Endothelial cell (in vitro differentiated cells): ENCODE results near the gene IDH3A. TPM values are rescaled to one million over a fixed set of nuclear protein-coding genes. Genes with fewer than 3 reads are reported as not detected.
A peak's percentile ranks its signal among the peaks of the same experiment; 100 is the strongest.

Experiments used
- DNase-seq: peaks from one replicate; pipeline ENCODE4 v3.0.0; 2021; ENCODE audit warnings: low spot score
- H3K27ac Mint-ChIP-seq: one replicate; pipeline ENCODE4 v1.8.0; 2021; ENCODE audit warnings: mixed read lengths, inconsistent platforms; ENCODE audit not compliant: unreplicated experiment
- H3K27me3 Mint-ChIP-seq: one replicate; pipeline ENCODE4 v1.8.0; 2021; ENCODE audit warnings: mild to moderate bottlenecking, moderate library complexity, mixed read lengths, inconsistent platforms; ENCODE audit not compliant: unreplicated experiment
- H3K36me3 Mint-ChIP-seq: one replicate; pipeline ENCODE4 v1.8.0; 2021; ENCODE audit warnings: mild to moderate bottlenecking, low read depth, mixed read lengths, inconsistent platforms; ENCODE audit not compliant: unreplicated experiment
- H3K4me1 Mint-ChIP-seq: one replicate; pipeline ENCODE4 v1.8.0; 2021; ENCODE audit warnings: mild to moderate bottlenecking, mixed read lengths, inconsistent platforms; ENCODE audit not compliant: unreplicated experiment
- H3K4me3 Mint-ChIP-seq: one replicate; pipeline ENCODE4 v1.8.0; 2021; ENCODE audit warnings: mild to moderate bottlenecking, mixed read lengths, inconsistent platforms; ENCODE audit not compliant: unreplicated experiment
- H3K9me3 Mint-ChIP-seq: one replicate; pipeline ENCODE4 v1.8.0; 2021; ENCODE audit warnings: mixed read lengths, inconsistent platforms; ENCODE audit not compliant: unreplicated experiment
- CTCF ChIP-seq: fragments of 200-600 bp; sonication (generic); IDR thresholded peaks from one replicate; pipeline ENCODE4 v1.5.0; 2021; ENCODE audit warnings: antibody characterized with exemption; ENCODE audit not compliant: unreplicated experiment
- total RNA-seq: library from RNA; stranded (reverse); fragmentation: NEBNext Ultra II Directional; extraction: Animal tissue kit (Norgen Biotek cat#: 25700); gene quantifications from one replicate; pipeline ENCODE4 v1.2.1, GENCODE V29; 2021; ENCODE audit not compliant: unreplicated experiment

The IDH3A gene
- total RNA-seq, 1 donor from 2014 or later: 19.9 TPM

GRCh38 chr15:78201281-78202190, 52.4 kb downstream of the IDH3A start:
- Mint-ChIP-seq H3K9me3 (no peaks in the 10 kb centered on the region), H3K4me3 (no peak overlapping the region), H3K36me3 (no peaks in the 10 kb centered on the region), H3K27ac (peak overlapping the region; percentile 57), H3K27me3 (no peaks in the 10 kb centered on the region), H3K4me1 (peaks cover 24% of the 10 kb centered on the region)
- no peak for DNase-seq
- no peak for TF ChIP-seq CTCF

- H3K27me3 Mint-ChIP-seq: no peaks in the 10 kb centered on the region
- peaks cover 25% of the 10 kb centered on the region for H3K4me1 Mint-ChIP-seq
- H3K9me3 Mint-ChIP-seq: no peaks in the 10 kb centered on the region
- no peak for DNase-seq
- no peak overlapping the region for H3K27ac Mint-ChIP-seq
- no peak overlapping the region for H3K4me3 Mint-ChIP-seq
- no peaks in the 10 kb centered on the region for H3K36me3 Mint-ChIP-seq
- TF ChIP-seq CTCF: no peak
Observed at GRCh38 chr15:78203346-78204225, 54.4 kb downstream of the IDH3A start.

- Mint-ChIP-seq H3K27me3 (no peaks in the 10 kb centered on the region), H3K27ac (no peak overlapping the region), H3K4me3 (no peak overlapping the region), H3K9me3 (no peaks in the 10 kb centered on the region), H3K4me1 (peaks cover 25% of the 10 kb centered on the region), H3K36me3 (no peaks in the 10 kb centered on the region)
- no peak for TF ChIP-seq CTCF
- DNase-seq: no peak
Observed at GRCh38 chr15:78204351-78205309, 55.5 kb downstream of the IDH3A start.

GRCh38 chr15:78205337-78205736, 56.2 kb downstream of the IDH3A start:
- no peaks in the 10 kb centered on the region for H3K27me3 Mint-ChIP-seq
- H3K9me3 Mint-ChIP-seq: no peaks in the 10 kb centered on the region
- no peak for DNase-seq
- TF ChIP-seq CTCF: no peak
- no peak overlapping the region for H3K27ac Mint-ChIP-seq
- H3K36me3 Mint-ChIP-seq: no peaks in the 10 kb centered on the region
- H3K4me3 Mint-ChIP-seq: no peak overlapping the region
- H3K4me1 Mint-ChIP-seq: peaks cover 19% of the 10 kb centered on the region
